ENCODE results near the gene STAT2. TPM values are rescaled to one million over a fixed set of nuclear protein-coding genes. Genes with fewer than 3 reads are reported as not detected.
"Not testable (repeated sequence)": the region's sequence is repeated elsewhere in the genome, so short reads cannot be mapped to it uniquely, and the experiment has no call there.

STAT2 gene
- total RNA-seq, 1 donor from 2014 or later, result 163 TPM

DNA sequence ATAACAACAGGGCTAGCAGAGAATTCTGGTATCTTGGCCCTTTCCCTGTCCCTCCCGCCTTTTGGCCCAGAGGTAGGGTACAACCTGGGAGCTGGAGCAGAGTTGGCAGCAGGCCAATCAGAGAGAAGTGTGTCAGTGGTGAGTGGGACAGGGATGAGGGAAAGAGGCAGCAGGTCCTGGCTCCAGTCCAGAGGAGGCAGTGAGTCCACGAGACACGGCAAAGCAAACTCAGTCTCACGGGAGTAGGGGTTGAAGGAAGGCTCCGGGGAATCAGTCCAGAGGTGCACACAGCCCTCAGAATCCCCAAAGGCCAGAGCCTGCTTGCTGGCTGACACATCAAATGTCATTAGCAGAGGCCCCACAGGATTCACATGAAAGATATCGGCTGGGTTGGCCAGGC, 33.4 kb downstream of the STAT2 start:
- Mint-ChIP-seq H3K4me3 (ENCODE audit: low read depth) (no peak overlapping the region), H3K27ac (no peak overlapping the region), H3K27me3 (no peaks in the 10 kb centered on the region), H3K9me3 (ENCODE audit: low read depth) (no peaks in the 10 kb centered on the region), H3K4me1 (ENCODE audit: low read depth) (peaks cover 2% of the 10 kb centered on the region), H3K36me3 (ENCODE audit: insufficient read depth) (peaks cover 19% of the 10 kb centered on the region)
- TF ChIP-seq, protein P1, sequence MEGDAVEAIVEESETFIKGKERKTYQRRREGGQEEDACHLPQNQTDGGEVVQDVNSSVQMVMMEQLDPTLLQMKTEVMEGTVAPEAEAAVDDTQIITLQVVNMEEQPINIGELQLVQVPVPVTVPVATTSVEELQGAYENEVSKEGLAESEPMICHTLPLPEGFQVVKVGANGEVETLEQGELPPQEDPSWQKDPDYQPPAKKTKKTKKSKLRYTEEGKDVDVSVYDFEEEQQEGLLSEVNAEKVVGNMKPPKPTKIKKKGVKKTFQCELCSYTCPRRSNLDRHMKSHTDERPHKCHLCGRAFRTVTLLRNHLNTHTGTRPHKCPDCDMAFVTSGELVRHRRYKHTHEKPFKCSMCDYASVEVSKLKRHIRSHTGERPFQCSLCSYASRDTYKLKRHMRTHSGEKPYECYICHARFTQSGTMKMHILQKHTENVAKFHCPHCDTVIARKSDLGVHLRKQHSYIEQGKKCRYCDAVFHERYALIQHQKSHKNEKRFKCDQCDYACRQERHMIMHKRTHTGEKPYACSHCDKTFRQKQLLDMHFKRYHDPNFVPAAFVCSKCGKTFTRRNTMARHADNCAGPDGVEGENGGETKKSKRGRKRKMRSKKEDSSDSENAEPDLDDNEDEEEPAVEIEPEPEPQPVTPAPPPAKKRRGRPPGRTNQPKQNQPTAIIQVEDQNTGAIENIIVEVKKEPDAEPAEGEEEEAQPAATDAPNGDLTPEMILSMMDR (IDR thresholded peaks at IDR 0.05; ENCODE audit: unreplicated experiment), result no peak
- no peak for DNase-seq (ENCODE audit: low spot score, unreplicated experiment)

DNA sequence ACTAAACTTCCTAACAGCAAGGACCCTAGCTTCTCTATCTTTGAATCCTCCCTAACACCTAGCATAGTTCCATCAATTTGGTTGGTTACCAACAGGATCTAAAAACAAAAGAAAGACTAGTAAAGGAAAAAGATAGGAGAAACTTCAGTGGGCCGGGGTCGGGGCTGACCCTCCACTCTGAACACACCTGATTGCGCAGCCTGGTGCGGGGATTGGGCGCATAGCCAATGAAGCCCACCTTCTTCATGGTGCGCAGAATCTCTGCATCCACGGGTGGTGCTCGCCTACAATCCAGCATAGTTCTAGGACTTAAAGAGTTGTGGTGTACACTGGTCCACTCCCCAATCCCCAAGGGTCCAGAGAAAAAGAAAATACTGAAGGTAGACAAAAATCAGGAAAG, 33.8 kb downstream of the STAT2 start:
- no peaks in the 10 kb centered on the region for H3K9me3 Mint-ChIP-seq (ENCODE audit: low read depth)
- H3K4me1 Mint-ChIP-seq (ENCODE audit: low read depth), result peaks cover 2% of the 10 kb centered on the region
- no peak for DNase-seq (ENCODE audit: low spot score, unreplicated experiment)
- H3K4me3 Mint-ChIP-seq (ENCODE audit: low read depth), result no peak overlapping the region
- peaks cover 19% of the 10 kb centered on the region for H3K36me3 Mint-ChIP-seq (ENCODE audit: insufficient read depth)
- TF ChIP-seq, protein P1 (IDR thresholded peaks at IDR 0.05; ENCODE audit: unreplicated experiment), result no peak
- H3K27ac Mint-ChIP-seq, result no peak overlapping the region
- no peaks in the 10 kb centered on the region for H3K27me3 Mint-ChIP-seq

DNA sequence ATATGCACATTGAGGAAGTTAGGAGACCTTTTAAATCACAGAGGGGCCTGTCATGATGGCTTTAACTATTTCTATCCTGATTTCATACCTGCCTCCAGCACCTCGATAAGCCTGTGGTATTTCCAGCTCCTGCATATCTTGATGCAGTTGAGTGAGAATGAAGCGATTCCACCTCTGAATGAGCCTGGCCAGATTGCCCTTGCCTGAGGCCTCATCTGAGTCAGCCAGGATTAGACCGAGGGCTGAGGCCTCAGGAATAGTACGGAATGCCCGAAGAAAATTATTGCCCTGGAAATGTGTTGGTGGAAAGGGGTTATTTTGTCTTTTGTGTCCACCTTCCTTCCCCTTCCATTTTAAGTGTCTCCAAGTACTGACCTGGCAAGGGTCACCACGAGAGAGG, 35.7 kb downstream of the STAT2 start:
- peaks cover 2% of the 10 kb centered on the region for H3K4me1 Mint-ChIP-seq (ENCODE audit: low read depth)
- no peaks in the 10 kb centered on the region for H3K9me3 Mint-ChIP-seq (ENCODE audit: low read depth)
- H3K4me3 Mint-ChIP-seq (ENCODE audit: low read depth), result no peak overlapping the region
- peaks cover 19% of the 10 kb centered on the region for H3K36me3 Mint-ChIP-seq (ENCODE audit: insufficient read depth)
- no peak overlapping the region for H3K27ac Mint-ChIP-seq
- no peak for DNase-seq (ENCODE audit: low spot score, unreplicated experiment)
- TF ChIP-seq, protein P1 (IDR thresholded peaks at IDR 0.05; ENCODE audit: unreplicated experiment), result no peak
- H3K27me3 Mint-ChIP-seq, result no peaks in the 10 kb centered on the region

DNA sequence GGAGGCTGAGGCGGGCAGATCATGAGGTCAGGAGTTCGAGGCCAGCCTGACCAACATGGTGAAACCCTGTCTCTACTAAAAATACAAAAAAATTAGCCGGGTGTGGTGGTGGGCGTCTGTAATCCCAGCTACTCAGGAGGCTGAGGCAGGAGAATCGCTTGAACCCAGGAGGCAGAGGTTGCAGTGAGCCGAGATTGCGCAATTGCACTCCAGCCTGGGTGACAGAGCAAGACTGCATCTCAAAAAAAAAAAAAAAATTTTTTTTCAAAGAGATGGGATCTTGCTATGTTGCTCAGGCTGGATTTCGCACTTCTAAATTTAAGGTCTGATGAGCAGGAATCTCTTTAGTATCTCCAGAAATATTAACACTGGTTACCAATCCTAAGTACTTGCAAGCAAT, 38.3 kb downstream of the STAT2 start:
- not testable (repeated sequence) for H3K27ac Mint-ChIP-seq

DNA sequence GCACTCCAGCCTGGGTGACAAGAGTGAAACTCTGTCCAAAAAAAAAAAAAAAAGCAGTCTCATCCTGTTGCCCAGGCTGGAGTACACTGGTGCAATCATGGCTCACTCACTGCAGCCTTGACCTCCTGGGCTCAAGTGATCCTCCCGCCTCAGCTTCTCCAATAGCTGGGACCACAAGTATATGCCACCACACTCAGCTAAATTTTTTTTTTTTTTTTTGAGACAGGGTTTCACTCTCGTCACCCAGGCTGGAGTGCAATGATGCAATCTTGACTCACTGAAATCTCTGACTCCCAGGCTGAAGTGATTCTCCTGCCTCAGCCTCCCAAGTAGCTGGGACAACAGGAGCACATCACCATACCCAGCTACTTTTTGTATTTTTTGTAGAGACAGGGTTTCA, 38.9 kb downstream of the STAT2 start:
- no peak overlapping the region for H3K27ac Mint-ChIP-seq
- H3K36me3 Mint-ChIP-seq (ENCODE audit: insufficient read depth), result peaks cover 17% of the 10 kb centered on the region
- no peaks in the 10 kb centered on the region for H3K27me3 Mint-ChIP-seq
- H3K9me3 Mint-ChIP-seq (ENCODE audit: low read depth), result no peaks in the 10 kb centered on the region
- peaks cover 2% of the 10 kb centered on the region for H3K4me1 Mint-ChIP-seq (ENCODE audit: low read depth)
- TF ChIP-seq, protein P1 (IDR thresholded peaks at IDR 0.05; ENCODE audit: unreplicated experiment), result no peak
- DNase-seq (ENCODE audit: low spot score, unreplicated experiment), result no peak
- H3K4me3 Mint-ChIP-seq (ENCODE audit: low read depth), result no peak overlapping the region

More for the DNA sequence above, 38.3 kb downstream of the STAT2 start:
- H3K36me3 Mint-ChIP-seq (ENCODE audit: insufficient read depth), result peaks cover 17% of the 10 kb centered on the region
- not testable (repeated sequence) for H3K9me3 Mint-ChIP-seq (ENCODE audit: low read depth); DNase-seq (ENCODE audit: low spot score, unreplicated experiment); H3K27me3 Mint-ChIP-seq; H3K4me1 Mint-ChIP-seq (ENCODE audit: low read depth); H3K4me3 Mint-ChIP-seq (ENCODE audit: low read depth)

DNA sequence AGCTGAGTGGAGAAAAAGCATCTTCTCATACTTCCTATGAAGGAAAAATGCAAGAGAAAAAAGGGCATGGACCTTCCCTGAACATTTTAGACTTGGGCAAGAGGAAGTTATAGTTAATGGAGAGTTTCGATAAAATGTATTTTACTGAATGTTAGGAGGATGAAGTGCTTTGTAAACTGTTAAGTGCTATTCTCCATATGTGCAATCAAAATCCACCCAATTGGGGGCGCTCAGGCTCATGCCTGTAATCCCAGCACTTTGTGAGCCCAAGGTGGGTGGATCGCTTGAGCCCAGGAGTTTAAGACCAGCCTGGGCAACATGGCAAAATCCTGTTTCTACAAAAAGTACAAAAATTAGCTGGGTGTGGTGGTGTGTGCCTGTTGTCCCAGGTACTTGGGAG, 42.2 kb downstream of the STAT2 start:
- no peaks in the 10 kb centered on the region for H3K27me3 Mint-ChIP-seq
- H3K27ac Mint-ChIP-seq, result no peak overlapping the region
- H3K9me3 Mint-ChIP-seq (ENCODE audit: low read depth), result no peaks in the 10 kb centered on the region
- TF ChIP-seq, protein P1 (IDR thresholded peaks at IDR 0.05; ENCODE audit: unreplicated experiment), result no peak
- H3K4me1 Mint-ChIP-seq (ENCODE audit: low read depth), result peaks cover 9% of the 10 kb centered on the region
- H3K36me3 Mint-ChIP-seq (ENCODE audit: insufficient read depth), result peaks cover 2% of the 10 kb centered on the region
- no peak overlapping the region for H3K4me3 Mint-ChIP-seq (ENCODE audit: low read depth)
- DNase-seq (ENCODE audit: low spot score, unreplicated experiment), result no peak
